AG04449 (cell line): ENCODE measurements around the gene CES3.

ENCODE experiments used
- CTCF ChIA-PET: fragments of 350-600 bp; formaldehyde crosslinking; extraction: SDS; loops from one replicate; lab custom pipeline; 2021; ENCODE audit warnings: antibody characterized with exemption; lab: Yijun Ruan, JAX
- POLR2A ChIA-PET: fragments of 400-600, 350-600 bp; formaldehyde crosslinking; extraction: SDS; loops from one replicate; lab custom pipeline; 2020; ENCODE audit warnings: antibody characterized with exemption, inconsistent platforms; lab: Yijun Ruan, JAX
- DNase-seq: peaks from one replicate; pipeline ENCODE4 v3.0.0-alpha.2; 2010; ENCODE audit warnings: low read depth, low spot score
- H3K4me3 ChIP-seq: 2 replicates; pipeline ENCODE4 v1.5.1; 2011; ENCODE audit warnings: low read depth, mild to moderate bottlenecking, control low read depth, low read length
- TF ChIP-seq, protein P1 (sequence below): IDR thresholded peaks from one replicate; pipeline ENCODE4 v1.5.1; 2011; ENCODE audit warnings: mild to moderate bottlenecking, moderate library complexity, low read length, control low read depth, inconsistent platforms; ENCODE audit not compliant: insufficient read depth; ENCODE audit errors: missing control alignments

The CES3 gene

DNA sequence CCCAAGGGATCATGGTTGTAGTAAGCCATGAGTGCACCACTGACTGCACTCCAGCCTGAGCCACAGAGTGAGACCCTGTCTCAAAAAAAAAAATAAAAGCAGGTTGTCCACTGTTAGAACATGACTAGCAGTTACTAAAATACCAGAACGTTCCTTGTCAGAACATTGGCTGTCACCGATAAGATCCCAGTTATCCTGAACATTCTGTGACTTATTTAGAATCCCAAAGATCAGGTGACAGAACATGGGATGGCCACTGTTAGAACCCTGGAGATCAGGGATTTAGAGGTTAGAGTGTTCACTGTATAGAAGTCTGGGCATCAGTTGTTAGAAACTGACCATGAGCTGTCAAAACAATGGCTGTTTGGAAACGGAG, 35.9 kb downstream of the CES3 start:
- POLR2A ChIA-PET: no interaction called here

DNA sequence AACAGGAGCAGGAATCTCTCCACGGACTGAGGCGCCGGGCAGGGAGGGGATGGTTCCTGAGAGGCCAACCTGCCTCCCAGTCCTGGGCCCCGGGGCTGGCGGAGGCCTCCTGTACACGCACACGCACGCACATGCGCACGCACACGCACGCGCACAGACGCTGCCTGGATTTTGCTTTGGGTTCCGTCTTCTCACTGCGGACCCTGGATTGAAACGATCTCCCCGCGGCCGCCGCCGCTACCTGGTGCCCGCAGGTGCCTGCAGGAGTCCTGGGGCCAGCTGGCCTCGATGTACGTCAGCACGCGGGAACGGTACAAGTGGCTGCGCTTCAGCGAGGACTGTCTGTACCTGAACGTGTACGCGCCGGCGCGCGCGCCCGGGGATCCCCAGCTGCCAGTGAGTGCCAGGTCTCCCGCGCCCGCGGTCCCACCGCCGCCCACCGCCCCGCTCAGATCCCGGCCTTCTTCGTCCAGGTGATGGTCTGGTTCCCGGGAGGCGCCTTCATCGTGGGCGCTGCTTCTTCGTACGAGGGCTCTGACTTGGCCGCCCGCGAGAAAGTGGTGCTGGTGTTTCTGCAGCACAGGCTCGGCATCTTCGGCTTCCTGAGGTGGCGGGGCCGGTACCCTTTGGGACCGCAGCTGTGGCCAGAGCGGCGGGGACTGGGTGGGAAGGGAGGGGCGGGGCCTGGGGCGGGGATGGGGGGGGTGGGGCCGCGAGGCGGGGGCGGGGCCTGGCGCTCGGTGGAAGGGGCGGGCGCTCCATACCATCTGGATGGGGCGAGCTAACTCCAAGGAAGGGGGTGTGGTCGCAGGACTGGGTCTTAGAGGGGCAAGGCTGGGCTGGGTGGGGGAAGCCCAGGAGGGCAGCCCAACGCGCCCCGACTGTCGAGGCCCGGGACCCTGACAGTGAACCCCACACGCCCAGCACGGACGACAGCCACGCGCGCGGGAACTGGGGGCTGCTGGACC, 39.6 kb downstream of the CES3 start:
- H3K4me3 ChIP-seq: peak overlapping the region; percentile 60
- TF ChIP-seq, protein P1, sequence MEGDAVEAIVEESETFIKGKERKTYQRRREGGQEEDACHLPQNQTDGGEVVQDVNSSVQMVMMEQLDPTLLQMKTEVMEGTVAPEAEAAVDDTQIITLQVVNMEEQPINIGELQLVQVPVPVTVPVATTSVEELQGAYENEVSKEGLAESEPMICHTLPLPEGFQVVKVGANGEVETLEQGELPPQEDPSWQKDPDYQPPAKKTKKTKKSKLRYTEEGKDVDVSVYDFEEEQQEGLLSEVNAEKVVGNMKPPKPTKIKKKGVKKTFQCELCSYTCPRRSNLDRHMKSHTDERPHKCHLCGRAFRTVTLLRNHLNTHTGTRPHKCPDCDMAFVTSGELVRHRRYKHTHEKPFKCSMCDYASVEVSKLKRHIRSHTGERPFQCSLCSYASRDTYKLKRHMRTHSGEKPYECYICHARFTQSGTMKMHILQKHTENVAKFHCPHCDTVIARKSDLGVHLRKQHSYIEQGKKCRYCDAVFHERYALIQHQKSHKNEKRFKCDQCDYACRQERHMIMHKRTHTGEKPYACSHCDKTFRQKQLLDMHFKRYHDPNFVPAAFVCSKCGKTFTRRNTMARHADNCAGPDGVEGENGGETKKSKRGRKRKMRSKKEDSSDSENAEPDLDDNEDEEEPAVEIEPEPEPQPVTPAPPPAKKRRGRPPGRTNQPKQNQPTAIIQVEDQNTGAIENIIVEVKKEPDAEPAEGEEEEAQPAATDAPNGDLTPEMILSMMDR: no peak
- DNase-seq: no peak
- POLR2A ChIA-PET: no interaction called here
- CTCF ChIA-PET: interaction anchor here (0.6 to 3.2 kb wide), 7 partner anchors 12 to 157 kb away, joined by 3 to 9 read pairs (median 4); partner anchors contain the start of gene CES4A

More for the DNA sequence above, 35.9 kb downstream of the CES3 start:
- CTCF ChIA-PET: interaction anchor here (0.5 to 1.4 kb wide), 2 partner anchors 19 to 158 kb away, joined by 3 to 7 read pairs; no protein-coding TSS in a partner anchor
- TF ChIP-seq, protein P1: no peak
- DNase-seq: no peak
- H3K4me3 ChIP-seq: no peak overlapping the region

DNA sequence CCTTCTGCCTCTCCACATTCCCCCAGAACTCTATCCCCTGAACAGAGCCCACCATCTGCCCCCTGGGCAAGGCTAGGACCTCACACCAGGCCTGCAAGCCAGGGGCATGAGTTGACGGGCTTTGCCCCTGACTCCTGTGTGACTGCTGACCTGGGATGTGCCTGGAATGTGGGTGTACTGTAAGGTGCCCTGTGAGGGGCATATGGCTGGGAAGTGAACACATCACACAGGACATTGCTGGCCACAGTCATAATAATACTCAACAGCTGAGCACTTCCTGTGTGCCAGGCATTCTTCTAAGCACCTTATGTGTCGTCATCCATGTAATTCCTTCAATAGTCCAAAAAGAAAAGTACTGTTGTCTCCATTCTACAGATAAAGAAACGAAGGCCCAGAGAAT, 40.7 kb downstream of the CES3 start:
- ChIA-PET CTCF (interaction anchor here (3.2 kb wide), 1 partner anchor 12 kb away, joined by 9 read pairs; no protein-coding TSS in a partner anchor), POLR2A (no interaction called here)
- TF ChIP-seq, protein P1: no peak
- no peak overlapping the region for H3K4me3 ChIP-seq
- no peak for DNase-seq

DNA sequence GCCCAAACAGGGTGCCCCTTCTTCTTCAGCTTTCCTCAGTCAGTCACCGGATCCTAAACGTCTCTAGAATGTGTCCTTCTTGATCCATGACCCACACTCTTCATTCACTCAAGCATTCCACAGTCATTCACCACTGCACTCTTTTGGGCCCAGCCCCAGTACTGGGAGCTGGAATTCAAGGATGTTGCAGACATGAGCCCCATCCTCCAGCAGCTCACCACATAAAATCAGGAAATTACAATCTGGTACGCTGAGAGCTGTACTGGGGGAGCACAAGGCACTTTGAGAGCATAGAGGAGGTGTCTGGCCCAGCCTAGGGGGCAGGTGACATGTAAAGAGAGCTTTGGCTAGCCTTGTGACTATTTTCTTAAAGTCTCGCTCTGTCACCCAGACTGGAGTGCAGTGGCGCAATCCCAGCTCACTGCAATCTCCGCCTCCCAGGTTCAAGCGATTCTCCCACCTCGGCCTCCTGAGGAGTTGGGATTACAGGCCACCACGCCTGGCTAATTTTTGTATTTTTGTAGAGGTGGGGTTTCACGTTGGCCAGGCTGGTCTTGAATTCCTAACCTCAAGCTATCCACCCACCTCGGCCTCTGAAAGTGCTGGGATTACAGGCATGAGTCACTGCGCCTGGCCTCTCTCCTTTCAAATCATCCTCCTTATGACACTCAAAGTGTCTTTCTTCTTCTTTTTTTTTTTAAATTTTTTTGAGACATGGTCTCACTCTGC, 46.0 kb downstream of the CES3 start:
- no peak overlapping the region for H3K4me3 ChIP-seq
- POLR2A ChIA-PET: interaction anchor here (0.8 kb wide), 1 partner anchor 157 kb away, joined by 3 read pairs; the partner anchor contains the start of gene HSF4
- TF ChIP-seq, protein P1: no peak
- CTCF ChIA-PET: interaction anchor here (1.2 to 3.7 kb wide), 6 partner anchors 11 to 152 kb away, joined by 3 to 42 read pairs (median 6); partner anchors contain the start of genes FBXL8 and TRADD
- DNase-seq: no peak

DNA sequence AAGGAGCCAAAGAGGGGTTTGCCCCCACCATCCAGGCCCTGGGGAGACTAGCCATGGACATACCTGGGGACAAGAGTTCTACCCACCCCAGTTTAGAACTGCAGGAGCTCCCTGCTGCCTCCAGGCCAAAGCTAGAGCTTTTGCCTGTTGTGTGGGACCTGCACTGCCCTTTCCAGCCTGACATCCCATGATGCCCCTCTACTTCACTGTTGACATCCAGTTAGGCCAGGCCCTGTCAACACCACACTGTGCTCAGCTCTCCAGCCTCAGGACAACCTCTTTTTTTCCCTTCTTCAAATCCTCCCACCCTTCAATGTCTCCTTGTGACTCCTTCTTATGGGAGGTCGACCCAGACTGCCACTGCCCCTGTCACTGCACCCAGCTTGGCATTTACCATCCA, 48.1 kb downstream of the CES3 start:
- TF ChIP-seq, protein P1: no peak
- POLR2A ChIA-PET: no interaction called here
- no peak overlapping the region for H3K4me3 ChIP-seq
- CTCF ChIA-PET: interaction anchor here (1.0 to 3.7 kb wide), 5 partner anchors 9 to 162 kb away, joined by 3 to 42 read pairs (median 3); no protein-coding TSS in a partner anchor
- DNase-seq: no peak
